GM21619 (cell line): ENCODE data around the gene PROK1.

Experiments used
- ATAC-seq: cut with Tn5 transposase; IDR thresholded peaks from one replicate; pipeline ENCODE4 v1.9.1; 2021; ENCODE audit not compliant: unreplicated experiment

The PROK1 gene

GRCh38 chr1:110487726-110488125, 36.8 kb downstream of the PROK1 start:
- ATAC-seq: no peak

GRCh38 chr1:110488161-110488560, 37.2 kb downstream of the PROK1 start:
- ATAC-seq: no peak

- ATAC-seq: no peak
These were observed 37.9 kb downstream of the PROK1 start for GRCh38 chr1:110488867-110489266.

- ATAC-seq: no peak
These were observed 38.5 kb downstream of the PROK1 start for GRCh38 chr1:110489406-110489805.

GRCh38 chr1:110489973-110490542, 39.1 kb downstream of the PROK1 start:
- no peak for ATAC-seq

GRCh38 chr1:110490791-110491451, 40.0 kb downstream of the PROK1 start:
- ATAC-seq: no peak

- no peak for ATAC-seq
These were observed 41.6 kb downstream of the PROK1 start for GRCh38 chr1:110492573-110492972.

- no peak for ATAC-seq
These were observed 42.2 kb downstream of the PROK1 start for GRCh38 chr1:110493059-110493699.

GRCh38 chr1:110494036-110494435, 43.1 kb downstream of the PROK1 start:
- no peak for ATAC-seq

- ATAC-seq: no peak
These were observed 43.8 kb downstream of the PROK1 start for GRCh38 chr1:110494522-110495406.

GRCh38 chr1:110495926-110496600, 45.1 kb downstream of the PROK1 start:
- peak; percentile 73 for ATAC-seq

GRCh38 chr1:110498270-110498669, 47.3 kb downstream of the PROK1 start:
- ATAC-seq: no peak

- no peak for ATAC-seq
These were observed 50.7 kb downstream of the PROK1 start for GRCh38 chr1:110501488-110502132.

GRCh38 chr1:110502402-110503151, 51.6 kb downstream of the PROK1 start:
- ATAC-seq: no peak

GRCh38 chr1:110503471-110503870, 52.5 kb downstream of the PROK1 start:
- ATAC-seq: no peak

GRCh38 chr1:110504226-110504625, 53.3 kb downstream of the PROK1 start:
- ATAC-seq: no peak

GRCh38 chr1:110505596-110505995, 54.6 kb downstream of the PROK1 start:
- no peak for ATAC-seq

GRCh38 chr1:110506541-110506940, 55.6 kb downstream of the PROK1 start:
- no peak for ATAC-seq
